ENCODE data around the gene PLD4. TPM values are rescaled to one million over a fixed set of nuclear protein-coding genes. Genes with fewer than 3 reads are reported as not detected.

PLD4 gene
- total RNA-seq, 2 donors from 2014 or later = 1.2 to 5.4 TPM

GRCh38 chr14:104879983-104880565 is 44.6 kb upstream of the PLD4 start:
- Histone ChIP-seq H3K27ac (no peak overlapping the region), H3K9me3 (no peaks in the 10 kb centered on the region), H3K4me1 (replicated peaks) (no peaks in the 10 kb centered on the region), H3K4me3 (no peak overlapping the region), H3K36me3 (peaks cover 0 to 6% of the 10 kb centered on the region in 2 donors), H3K27me3 (replicated peaks; ENCODE audit: insufficient read depth) (no peaks in the 10 kb centered on the region)
- 95% methylated on average over 15 of the region's 15 CpGs for WGBS
- intact Hi-C loops (cut with DNase I) = no loop called here
- TF ChIP-seq POLR2A (IDR thresholded peaks at IDR 0.05) (no peak), CTCF (IDR thresholded peaks at IDR 0.05) (no peak), POLR2AphosphoS5 (IDR thresholded peaks at IDR 0.05) (no peak)
- no peak for DNase-seq (ENCODE audit: low spot score)

- DNase-seq (ENCODE audit: low spot score) = no peak
- TF ChIP-seq CTCF (IDR thresholded peaks at IDR 0.05) = no peak
- TF ChIP-seq POLR2A (IDR thresholded peaks at IDR 0.05) = no peak
- TF ChIP-seq POLR2AphosphoS5 (IDR thresholded peaks at IDR 0.05) = no peak
- no peaks in the 10 kb centered on the region for H3K27me3 ChIP-seq (replicated peaks; ENCODE audit: insufficient read depth)
- intact Hi-C loops (cut with DNase I) = no loop called here
- no peak overlapping the region for H3K4me3 ChIP-seq
- H3K27ac ChIP-seq = no peak overlapping the region
- no peaks in the 10 kb centered on the region for H3K9me3 ChIP-seq
- peaks cover 0 to 6% of the 10 kb centered on the region in 2 donors for H3K36me3 ChIP-seq
- WGBS = 78% methylated on average over 7 of the region's 7 CpGs
- H3K4me1 ChIP-seq (replicated peaks) = no peaks in the 10 kb centered on the region
Measured at GRCh38 chr14:104880584-104881210, 44.0 kb upstream of the PLD4 start.

- intact Hi-C loops (cut with DNase I) = no loop called here
- 66% methylated on average over 13 of the region's 13 CpGs for WGBS
- H3K27me3 ChIP-seq (replicated peaks; ENCODE audit: insufficient read depth) = no peaks in the 10 kb centered on the region
Measured at GRCh38 chr14:104881369-104881979, 43.2 kb upstream of the PLD4 start.

GRCh38 chr14:104882325-104882973 is 42.2 kb upstream of the PLD4 start:
- peak; percentile 18 for TF ChIP-seq POLR2AphosphoS5 (IDR thresholded peaks at IDR 0.05)
- no peak for TF ChIP-seq CTCF (IDR thresholded peaks at IDR 0.05)
- peak; percentile 37 for TF ChIP-seq POLR2A (IDR thresholded peaks at IDR 0.05)
- 71% methylated on average over 13 of the region's 13 CpGs for WGBS
- Histone ChIP-seq H3K27ac (no peak overlapping the region), H3K36me3 (peaks cover 0 to 6% of the 10 kb centered on the region in 2 donors), H3K4me3 (no peak overlapping the region), H3K4me1 (replicated peaks) (no peaks in the 10 kb centered on the region), H3K9me3 (no peaks in the 10 kb centered on the region), H3K27me3 (replicated peaks; ENCODE audit: insufficient read depth) (no peaks in the 10 kb centered on the region)
- peak; percentile 57 for DNase-seq (ENCODE audit: low spot score)
- intact Hi-C loops (cut with DNase I) = no loop called here

More at GRCh38 chr14:104881369-104881979, 43.2 kb upstream of the PLD4 start:
- no peak overlapping the region for H3K27ac ChIP-seq
- H3K36me3 ChIP-seq = peaks cover 0 to 6% of the 10 kb centered on the region in 2 donors
- no peaks in the 10 kb centered on the region for H3K9me3 ChIP-seq
- no peak for TF ChIP-seq CTCF (IDR thresholded peaks at IDR 0.05)
- no peak for TF ChIP-seq POLR2AphosphoS5 (IDR thresholded peaks at IDR 0.05)
- no peak for TF ChIP-seq POLR2A (IDR thresholded peaks at IDR 0.05)
- no peaks in the 10 kb centered on the region for H3K4me1 ChIP-seq (replicated peaks)
- no peak for DNase-seq (ENCODE audit: low spot score)
- H3K4me3 ChIP-seq = no peak overlapping the region
